Suprapubic skin (tissue), 4 donors: ENCODE data around the gene ICAM4.

ENCODE experiments used
- CTCF ChIP-seq, 2 donors: fragments of 200-600 bp in 1 of 2; fragments of 450-650 bp in 1 of 2; sonication (generic) in 1 of 2; IDR thresholded peaks; one replicate each; pipeline ENCODE4 v1.5.1; 2016 to 2019; ENCODE audit warnings: antibody characterized with exemption in 2 of 2, mild to moderate bottlenecking in 1 of 2, moderate library complexity in 1 of 2
- EP300 ChIP-seq: sonication (generic); formaldehyde crosslinking; IDR thresholded peaks from one replicate; pipeline ENCODE4 v1.6.1; 2017; ENCODE audit warnings: antibody characterized with exemption
- POLR2AphosphoS5 ChIP-seq, 3 donors: sonication (generic); formaldehyde crosslinking; IDR thresholded peaks; one replicate each; pipeline ENCODE4 v1.6.1; 2017; ENCODE audit warnings: antibody characterized with exemption in 3 of 3

- no peak for TF ChIP-seq CTCF (IDR thresholded peaks at IDR 0.05)
- no peak for TF ChIP-seq POLR2AphosphoS5 (IDR thresholded peaks at IDR 0.05)
- TF ChIP-seq EP300, result no peak
Observed at GRCh38 chr19:10333758-10334587, 47.2 kb downstream of the ICAM4 start.
